HepG2 (cell line): ENCODE measurements around the gene METTL13.

Experiments
- KLF16 ChIP-seq, 2 experiments: sonication (generic) in 1 of 2; formaldehyde crosslinking in 1 of 2; IDR thresholded peaks; 2 replicates each; pipeline versions ENCODE4 v1.6.1 to v1.8.0; 2016 to 2023; ENCODE audit warnings: missing genetic modification reagents in 2 of 2, missing compliant biosample characterization in 1 of 2
- ZNF564 ChIP-seq: sonication (generic); formaldehyde crosslinking; IDR thresholded peaks from 2 replicates; pipeline ENCODE4 v1.8.1; 2023; ENCODE audit warnings: mild to moderate bottlenecking, missing genetic modification reagents

GRCh38 chr1:171742577-171742922 lies 38.9 kb upstream of the METTL13 start:
- TF ChIP-seq KLF16 (CRISPR knock-in tag; IDR thresholded peaks at IDR 0.05) (no peak), ZNF564 (CRISPR knock-in tag) (no peak)
